ENCODE data around the gene TBRG1.

The TBRG1 gene

DNA sequence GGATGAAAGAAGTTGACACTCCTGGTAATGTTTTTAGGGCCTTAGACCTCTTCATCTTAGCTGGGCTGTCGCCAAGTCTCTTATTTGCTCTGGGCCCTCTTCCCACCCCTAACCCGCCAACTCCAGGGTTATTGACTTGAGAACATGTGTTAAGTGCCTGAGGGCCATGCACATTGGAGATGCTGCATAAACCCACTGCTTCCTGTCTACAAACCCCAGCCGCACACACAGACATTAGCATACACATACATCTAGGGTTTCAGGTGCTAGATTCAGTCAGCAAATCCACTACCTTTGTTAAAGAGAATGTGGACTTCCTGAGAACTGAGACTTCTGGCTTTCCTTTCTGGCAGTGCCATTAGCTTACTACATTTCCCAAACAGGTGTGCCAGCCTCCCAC lies 10.6 kb upstream of the TBRG1 start:
- DNase-seq (ENCODE audit: low read depth), result no peak
- TF ChIP-seq, protein P1, sequence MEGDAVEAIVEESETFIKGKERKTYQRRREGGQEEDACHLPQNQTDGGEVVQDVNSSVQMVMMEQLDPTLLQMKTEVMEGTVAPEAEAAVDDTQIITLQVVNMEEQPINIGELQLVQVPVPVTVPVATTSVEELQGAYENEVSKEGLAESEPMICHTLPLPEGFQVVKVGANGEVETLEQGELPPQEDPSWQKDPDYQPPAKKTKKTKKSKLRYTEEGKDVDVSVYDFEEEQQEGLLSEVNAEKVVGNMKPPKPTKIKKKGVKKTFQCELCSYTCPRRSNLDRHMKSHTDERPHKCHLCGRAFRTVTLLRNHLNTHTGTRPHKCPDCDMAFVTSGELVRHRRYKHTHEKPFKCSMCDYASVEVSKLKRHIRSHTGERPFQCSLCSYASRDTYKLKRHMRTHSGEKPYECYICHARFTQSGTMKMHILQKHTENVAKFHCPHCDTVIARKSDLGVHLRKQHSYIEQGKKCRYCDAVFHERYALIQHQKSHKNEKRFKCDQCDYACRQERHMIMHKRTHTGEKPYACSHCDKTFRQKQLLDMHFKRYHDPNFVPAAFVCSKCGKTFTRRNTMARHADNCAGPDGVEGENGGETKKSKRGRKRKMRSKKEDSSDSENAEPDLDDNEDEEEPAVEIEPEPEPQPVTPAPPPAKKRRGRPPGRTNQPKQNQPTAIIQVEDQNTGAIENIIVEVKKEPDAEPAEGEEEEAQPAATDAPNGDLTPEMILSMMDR (IDR thresholded peaks at IDR 0.05; ENCODE audit: low read depth, low read length, missing control alignments), result no peak
- no peak overlapping the region for H3K4me3 ChIP-seq (ENCODE audit: low read depth, low read length)

DNA sequence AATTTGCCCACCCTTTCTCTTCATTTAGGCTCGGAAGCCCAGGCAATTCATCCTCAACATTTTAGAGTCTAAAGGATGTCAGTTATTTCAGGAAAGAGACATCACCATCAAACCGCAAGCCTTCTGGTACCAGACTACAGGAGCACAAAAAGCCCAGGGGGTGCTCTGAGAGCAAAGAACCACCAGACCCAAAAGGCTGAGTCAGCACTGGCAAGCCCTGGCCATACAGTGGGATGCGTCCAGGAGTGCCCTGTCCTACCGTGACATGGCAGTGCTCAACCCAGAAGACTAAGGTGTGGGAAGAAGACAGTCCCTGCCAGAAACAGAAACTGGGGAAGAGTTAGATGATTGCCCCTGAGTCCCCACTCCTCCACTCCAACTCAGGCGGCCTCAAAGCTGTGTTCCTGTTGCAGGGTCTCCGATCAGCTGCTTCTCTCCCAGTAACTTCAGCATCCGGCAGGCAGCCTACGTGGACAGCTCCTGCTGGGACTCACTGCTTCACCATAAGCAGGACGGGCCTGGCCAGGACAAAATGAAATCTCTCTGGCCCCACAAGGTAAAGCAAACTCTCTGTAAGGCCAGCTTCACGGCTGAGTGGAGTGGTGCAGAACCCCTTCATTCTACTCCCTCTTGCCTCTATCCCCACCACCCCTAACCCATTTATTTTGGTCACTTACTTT lies 10.0 kb upstream of the TBRG1 start:
- no peak overlapping the region for H3K4me3 ChIP-seq (ENCODE audit: low read depth, low read length)
- DNase-seq (ENCODE audit: low read depth), result no peak
- TF ChIP-seq, protein P1 (IDR thresholded peaks at IDR 0.05; ENCODE audit: low read depth, low read length, missing control alignments), result no peak

DNA sequence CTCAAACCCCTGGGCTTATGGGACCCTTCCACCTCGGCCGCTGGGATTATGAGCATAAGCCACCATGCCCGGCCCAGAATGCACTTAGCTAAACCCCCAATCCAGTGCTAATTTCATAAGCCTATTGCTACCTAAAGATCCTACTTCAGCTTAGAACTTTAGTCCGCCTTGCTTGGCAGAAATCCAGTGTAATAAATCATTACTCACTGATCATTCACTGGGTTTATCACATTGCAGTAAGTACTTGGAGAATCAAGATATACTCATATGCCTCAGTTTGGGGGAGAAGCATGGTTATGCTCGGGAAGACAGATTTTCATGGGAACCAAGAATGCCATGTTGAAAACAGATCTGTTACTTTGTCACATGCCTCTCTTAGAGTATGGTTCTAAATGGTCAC lies 3.8 kb upstream of the TBRG1 start:
- TF ChIP-seq, protein P1 (IDR thresholded peaks at IDR 0.05; ENCODE audit: low read depth, low read length, missing control alignments), result no peak
- no peak for DNase-seq (ENCODE audit: low read depth)
- H3K4me3 ChIP-seq (ENCODE audit: low read depth, low read length), result no peak overlapping the region

DNA sequence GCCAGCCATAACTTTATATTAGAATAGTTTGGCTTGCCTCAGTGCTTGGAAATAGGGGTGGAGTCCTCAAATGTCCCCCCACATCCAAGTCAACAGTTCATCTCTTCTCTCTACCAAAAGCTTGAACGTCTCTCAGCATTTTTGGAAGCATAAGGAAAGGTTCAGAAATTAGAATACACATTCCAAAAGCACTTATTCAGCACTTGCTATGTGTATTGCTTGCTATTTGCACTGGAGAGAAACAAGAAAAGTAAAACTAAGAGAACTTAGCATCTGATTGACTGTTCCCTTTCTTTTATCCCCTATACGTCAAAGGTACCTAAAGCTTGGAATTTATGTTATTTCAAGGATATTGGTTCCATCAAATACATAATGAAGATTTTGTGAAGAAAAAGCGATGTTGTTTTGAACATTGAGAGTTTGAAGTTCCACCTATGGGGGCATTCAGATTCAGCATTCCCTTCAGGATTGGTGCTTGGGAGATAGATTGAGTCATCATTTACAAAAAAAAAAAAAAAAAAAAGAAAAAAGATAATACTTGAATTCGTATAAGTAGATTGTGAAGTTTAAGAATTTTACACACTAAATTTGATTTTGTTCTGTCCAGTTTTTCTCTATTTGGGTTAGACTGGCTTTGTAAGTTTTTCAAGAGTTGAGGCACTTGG lies 1.3 kb downstream of the TBRG1 start:
- DNase-seq (ENCODE audit: low read depth), result no peak
- H3K4me3 ChIP-seq (ENCODE audit: low read depth, low read length), result peak overlapping the region; percentile 65
- TF ChIP-seq, protein P1 (IDR thresholded peaks at IDR 0.05; ENCODE audit: low read depth, low read length, missing control alignments), result no peak

DNA sequence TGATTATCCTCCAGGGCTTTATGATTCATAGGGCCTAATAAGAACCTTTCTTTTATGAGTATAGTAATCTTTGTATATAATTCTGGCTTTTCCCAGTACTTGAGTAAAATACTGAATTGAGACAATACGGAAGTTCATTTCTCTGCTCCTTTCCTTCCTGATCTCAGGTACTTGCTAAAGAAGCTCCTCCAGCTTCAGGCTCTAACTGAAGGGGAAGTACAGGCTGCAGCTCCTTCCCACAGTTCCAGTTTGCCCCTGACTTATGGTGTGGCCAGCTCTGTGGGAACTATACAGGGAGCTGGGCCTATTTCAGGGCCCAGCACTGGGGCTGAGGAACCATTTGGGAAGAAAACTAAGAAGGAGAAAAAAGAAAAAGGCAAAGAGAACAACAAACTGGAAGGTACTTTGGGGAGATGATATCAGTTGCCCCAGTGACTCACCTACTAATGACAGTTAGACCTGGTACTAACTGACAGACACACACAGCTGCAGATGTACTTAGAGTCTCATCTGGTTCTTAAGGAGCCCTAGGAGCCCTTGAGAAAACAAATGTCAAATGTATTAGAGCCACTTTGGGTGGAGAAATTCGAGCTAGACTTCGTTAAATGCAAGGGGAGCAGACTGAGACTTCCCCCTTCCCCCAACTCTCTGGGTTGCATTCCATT lies 3.0 kb downstream of the TBRG1 start:
- DNase-seq (ENCODE audit: low read depth), result no peak
- no peak overlapping the region for H3K4me3 ChIP-seq (ENCODE audit: low read depth, low read length)
- TF ChIP-seq, protein P1 (IDR thresholded peaks at IDR 0.05; ENCODE audit: low read depth, low read length, missing control alignments), result no peak

DNA sequence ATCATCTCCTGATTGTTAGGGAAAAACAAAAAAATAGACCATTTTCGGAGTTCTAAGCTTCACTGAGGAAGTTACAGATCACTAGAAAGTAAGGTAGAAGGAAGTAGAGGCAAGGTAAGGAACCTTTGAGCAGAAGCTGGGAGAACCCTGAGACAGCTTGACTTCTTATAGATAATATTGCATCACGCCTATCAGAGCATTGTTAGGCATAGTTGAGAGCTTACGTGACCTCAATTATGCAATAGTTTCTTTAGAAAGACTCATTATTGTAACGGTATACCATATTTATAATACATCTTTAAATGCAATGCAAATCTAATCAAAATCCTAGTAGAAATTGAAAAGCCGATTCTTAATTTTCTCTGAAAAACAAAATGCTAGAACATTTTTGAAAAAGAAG lies 4.9 kb downstream of the TBRG1 start:
- H3K4me3 ChIP-seq (ENCODE audit: low read depth, low read length), result no peak overlapping the region
- TF ChIP-seq, protein P1 (IDR thresholded peaks at IDR 0.05; ENCODE audit: low read depth, low read length, missing control alignments), result no peak
- DNase-seq (ENCODE audit: low read depth), result no peak

Data from GM12864 (cell line).